GM12864 (cell line): ENCODE measurements around the gene QRICH2.

Source experiments
- DNase-seq: peaks from one replicate; pipeline ENCODE4 v3.0.0-alpha.2; 2011; ENCODE audit warnings: low read depth
- H3K4me3 ChIP-seq: 2 replicates; pipeline ENCODE4 v1.5.1; 2011; ENCODE audit warnings: mild to moderate bottlenecking, low read depth, low read length, control low read depth
- CTCF ChIP-seq: IDR thresholded peaks from 2 replicates; pipeline ENCODE4 v1.5.1; 2011; ENCODE audit warnings: low read depth, mild to moderate bottlenecking, moderate library complexity, low read length, control low read depth, inconsistent platforms; ENCODE audit errors: missing control alignments

QRICH2 gene

GRCh38 chr17:76329664-76330063, 21.6 kb upstream of the QRICH2 start:
- DNase-seq: no peak

GRCh38 chr17:76327696-76328095, 19.6 kb upstream of the QRICH2 start:
- DNase-seq: no peak
- TF ChIP-seq CTCF: no peak
- no peak overlapping the region for H3K4me3 ChIP-seq

More at GRCh38 chr17:76329664-76330063, 21.6 kb upstream of the QRICH2 start:
- no peak overlapping the region for H3K4me3 ChIP-seq
- no peak for TF ChIP-seq CTCF

GRCh38 chr17:76326306-76326705, 18.2 kb upstream of the QRICH2 start:
- no peak for DNase-seq
- no peak overlapping the region for H3K4me3 ChIP-seq
- TF ChIP-seq CTCF: no peak

- TF ChIP-seq CTCF: no peak
- no peak overlapping the region for H3K4me3 ChIP-seq
- no peak for DNase-seq
Measured at GRCh38 chr17:76318586-76318985, 10.5 kb upstream of the QRICH2 start.

GRCh38 chr17:76317535-76317934, 9.5 kb upstream of the QRICH2 start:
- DNase-seq: no peak
- no peak overlapping the region for H3K4me3 ChIP-seq
- TF ChIP-seq CTCF: no peak

- H3K4me3 ChIP-seq: no peak overlapping the region
- TF ChIP-seq CTCF: no peak
- DNase-seq: no peak
Measured at GRCh38 chr17:76314392-76315227, 6.5 kb upstream of the QRICH2 start.

- TF ChIP-seq CTCF: no peak
- no peak overlapping the region for H3K4me3 ChIP-seq
- no peak for DNase-seq
Measured at GRCh38 chr17:76312735-76313134, 4.7 kb upstream of the QRICH2 start.
